Peyer's patch (tissue), 4 donors: Measurements from ENCODE around the gene TAS2R42.

Experiments
- CTCF ChIP-seq, 6 experiments: fragments of 450-650 bp in 4 of 6; fragments of 200-600 bp in 2 of 6; sonication (generic) in 1 of 6; IDR thresholded peaks; one replicate each; pipeline ENCODE4 v1.5.1; 2017 to 2019; ENCODE audit warnings: antibody characterized with exemption in 6 of 6, mild to moderate bottlenecking in 3 of 6, moderate library complexity in 1 of 6
- POLR2A ChIP-seq, 2 donors: fragments of 450-650 bp; IDR thresholded peaks; one replicate each; pipeline ENCODE4 v1.5.1; 2017; ENCODE audit warnings: antibody characterized with exemption in 2 of 2, mild to moderate bottlenecking in 2 of 2, moderate library complexity in 2 of 2

GRCh38 chr12:11170810-11171144 lies 16.0 kb downstream of the TAS2R42 start:
- TF ChIP-seq CTCF (IDR thresholded peaks at IDR 0.05) (no peak), POLR2A (IDR thresholded peaks at IDR 0.05) (no peak)
